ENCODE results near the gene C8G.

The C8G gene

GRCh38 chr9:136921307-136921706 is 23.7 kb upstream of the C8G start:
- DNase-seq = no peak

GRCh38 chr9:136921718-136922117 is 23.3 kb upstream of the C8G start:
- no peak for DNase-seq

- no peak for DNase-seq
Measured at GRCh38 chr9:136922540-136922939, 22.5 kb upstream of the C8G start.

GRCh38 chr9:136923881-136924280 is 21.2 kb upstream of the C8G start:
- no peak for DNase-seq

GRCh38 chr9:136925414-136926153 is 19.5 kb upstream of the C8G start:
- DNase-seq = no peak

- DNase-seq = no peak
Measured at GRCh38 chr9:136926154-136926704, 18.8 kb upstream of the C8G start.

- no peak for DNase-seq
Measured at GRCh38 chr9:136926749-136927148, 18.3 kb upstream of the C8G start.

GRCh38 chr9:136927343-136928271 is 17.4 kb upstream of the C8G start:
- no peak for DNase-seq

- DNase-seq = no peak
Measured at GRCh38 chr9:136928591-136928990, 16.5 kb upstream of the C8G start.

GRCh38 chr9:136930014-136930413 is 15.0 kb upstream of the C8G start:
- no peak for DNase-seq

- DNase-seq = no peak
Measured at GRCh38 chr9:136931611-136932130, 13.4 kb upstream of the C8G start.

GRCh38 chr9:136934277-136934676 is 10.8 kb upstream of the C8G start:
- no peak for DNase-seq

- no peak for DNase-seq
Measured at GRCh38 chr9:136935651-136936050, 9.4 kb upstream of the C8G start.

- no peak for DNase-seq
Measured at GRCh38 chr9:136936645-136937170, 8.3 kb upstream of the C8G start.

- no peak for DNase-seq
Measured at GRCh38 chr9:136937186-136938001, 7.6 kb upstream of the C8G start.

- no peak for DNase-seq
Measured at GRCh38 chr9:136939431-136939995, 5.5 kb upstream of the C8G start.

GRCh38 chr9:136939996-136940525 is 5.0 kb upstream of the C8G start:
- DNase-seq = no peak

- DNase-seq = no peak
Measured at GRCh38 chr9:136940526-136941230, 4.4 kb upstream of the C8G start.

GRCh38 chr9:136941231-136942111 is 3.6 kb upstream of the C8G start:
- no peak for DNase-seq

Data from SIG-M5 (cell line).